NT2/D1 (cell line): Measurements from ENCODE around the gene ZNF518B.

Experiments
- SUZ12 ChIP-seq: IDR thresholded peaks from 2 replicates; pipeline ENCODE4 v1.6.1; 2011; ENCODE audit not compliant: insufficient read length, insufficient read depth; ENCODE audit errors: extremely low read depth
- YY1 ChIP-seq: IDR thresholded peaks from 2 replicates; pipeline ENCODE4 v1.6.1; 2011; ENCODE audit not compliant: insufficient read length, insufficient read depth
- ZNF274 ChIP-seq: IDR thresholded peaks from 2 replicates; pipeline ENCODE4 v1.6.1; 2011; ENCODE audit warnings: mild to moderate bottlenecking, low read depth, low read length

DNA sequence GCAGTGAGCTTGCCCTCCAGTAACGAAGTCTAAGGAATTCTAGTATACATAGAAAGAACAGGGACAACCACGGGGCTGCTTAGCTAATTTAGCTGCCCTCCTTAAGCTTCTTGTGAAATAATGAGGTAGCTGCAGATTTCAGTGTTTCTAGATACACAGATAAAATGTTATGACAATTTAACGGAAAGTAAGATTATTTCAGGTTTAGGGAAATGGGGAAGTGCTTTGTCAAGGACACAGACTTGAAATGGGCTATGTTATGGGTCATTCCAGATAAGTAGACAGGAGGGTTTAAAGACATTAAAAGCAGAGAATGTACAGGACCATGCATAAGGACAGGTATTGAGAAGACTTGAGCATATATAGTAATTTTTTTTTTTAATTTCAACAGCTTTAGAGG is 34.2 kb upstream of the ZNF518B start:
- TF ChIP-seq ZNF274 (no peak), SUZ12 (no peak), YY1 (no peak)
